Activated CD4-positive, alpha-beta T cell treated with anti-CD3 and anti-CD28 coated beads, Interleukin-2, Interleukin-6, amounts not matched to agents 100 ng/mL and 50 ng/mL, durations not matched to agents 16 hours and 8 hours (primary cell): ENCODE measurements around the gene POLN.

Source experiments
- DNase-seq: peaks from one replicate; pipeline ENCODE4 v3.0.0-alpha.2; 2020

POLN gene

DNA sequence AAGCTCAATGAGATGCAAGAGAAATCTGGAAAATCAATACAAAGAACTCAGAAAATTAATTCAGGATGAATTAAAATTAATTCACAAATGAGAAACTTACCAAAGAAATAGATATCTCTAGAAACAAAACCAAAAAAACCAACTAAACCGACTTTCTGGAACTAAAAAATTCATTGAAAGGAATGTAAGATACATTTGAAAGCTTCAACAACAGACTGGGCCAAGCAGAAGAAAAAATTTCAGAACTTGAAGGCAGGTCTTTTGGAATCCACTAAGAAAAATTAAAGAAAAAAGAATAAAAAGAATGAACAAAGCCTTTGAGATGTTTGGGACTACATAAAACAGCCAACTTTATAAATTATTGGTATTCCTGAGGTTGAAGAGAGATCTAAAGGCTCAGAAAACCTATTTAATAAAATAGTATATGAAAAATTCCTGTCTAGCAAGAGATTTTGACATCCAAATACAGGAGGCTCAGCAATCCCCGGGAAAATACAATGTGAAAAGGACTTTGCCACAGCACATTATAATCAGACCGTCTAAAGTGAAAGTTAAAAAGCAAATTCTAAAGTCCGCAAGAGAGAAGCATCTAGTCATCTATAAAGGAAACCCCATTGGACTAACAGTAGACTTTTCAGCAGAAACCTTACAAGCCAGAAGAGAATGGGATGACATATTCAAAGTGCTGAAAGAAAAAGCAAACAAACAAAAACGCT is 138.6 kb downstream of the POLN start:
- no peak for DNase-seq

- DNase-seq, result no peak
Observed at GRCh38 chr4:2102045-2102883, 139.7 kb downstream of the POLN start.

DNA sequence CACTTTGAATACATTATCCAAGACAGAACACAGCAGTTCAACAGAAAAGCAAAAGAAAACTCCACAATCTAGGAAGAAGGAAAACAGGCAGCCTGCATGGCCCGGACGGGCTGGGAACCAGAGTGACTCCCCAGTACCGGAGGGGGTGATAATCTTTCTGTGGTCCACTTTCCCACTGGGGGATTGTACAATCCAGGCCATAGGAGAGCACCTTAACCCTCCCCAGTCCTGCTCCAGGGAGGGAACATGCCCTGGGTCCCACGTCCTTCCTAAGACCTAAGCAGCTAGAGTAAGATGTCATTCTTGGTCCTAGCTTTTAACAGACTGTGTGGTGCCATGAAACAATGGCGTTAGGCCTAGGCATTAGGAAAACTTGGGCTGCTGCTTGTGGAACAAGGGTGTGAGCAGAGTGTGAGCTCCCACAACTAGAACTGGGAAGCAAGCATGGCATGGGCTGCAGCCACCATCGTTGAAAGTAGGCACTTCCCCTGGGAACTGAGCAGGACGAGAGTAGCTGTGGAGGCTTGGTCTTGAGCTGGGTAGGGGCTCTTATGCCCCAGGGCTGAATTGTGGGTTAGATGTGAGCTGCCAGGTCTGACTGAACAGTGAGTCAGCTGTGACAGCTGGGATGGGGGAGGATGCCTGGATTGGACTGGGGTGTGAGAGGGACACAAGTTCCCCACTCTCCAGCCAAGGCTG is 140.4 kb downstream of the POLN start:
- no peak for DNase-seq

DNA sequence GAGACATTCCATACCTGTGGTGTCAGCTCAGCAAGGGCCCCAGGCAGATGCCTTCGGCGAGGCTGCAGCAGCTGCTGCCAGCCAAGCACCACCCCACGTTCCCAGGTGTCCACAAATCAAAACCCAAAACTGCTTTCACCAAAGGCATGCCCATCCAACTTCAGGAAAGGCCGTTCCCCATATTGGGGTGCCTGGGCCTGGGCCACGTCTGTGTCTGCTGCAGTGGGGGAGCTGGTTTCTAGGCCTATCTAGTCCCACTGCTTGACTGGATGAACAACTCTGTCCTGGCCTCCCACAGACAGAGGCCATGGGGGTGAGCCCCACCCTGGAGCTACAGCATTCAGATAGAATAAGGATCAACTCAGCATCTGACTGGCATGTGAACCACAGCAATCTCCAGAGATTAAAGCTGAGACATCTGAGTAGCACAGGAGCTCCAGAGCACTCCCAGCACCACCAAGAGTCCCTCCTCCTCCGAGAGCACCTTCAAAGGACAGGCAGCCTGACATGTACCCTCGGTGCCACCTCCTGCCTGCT is 145.8 kb downstream of the POLN start:
- no peak for DNase-seq

DNA sequence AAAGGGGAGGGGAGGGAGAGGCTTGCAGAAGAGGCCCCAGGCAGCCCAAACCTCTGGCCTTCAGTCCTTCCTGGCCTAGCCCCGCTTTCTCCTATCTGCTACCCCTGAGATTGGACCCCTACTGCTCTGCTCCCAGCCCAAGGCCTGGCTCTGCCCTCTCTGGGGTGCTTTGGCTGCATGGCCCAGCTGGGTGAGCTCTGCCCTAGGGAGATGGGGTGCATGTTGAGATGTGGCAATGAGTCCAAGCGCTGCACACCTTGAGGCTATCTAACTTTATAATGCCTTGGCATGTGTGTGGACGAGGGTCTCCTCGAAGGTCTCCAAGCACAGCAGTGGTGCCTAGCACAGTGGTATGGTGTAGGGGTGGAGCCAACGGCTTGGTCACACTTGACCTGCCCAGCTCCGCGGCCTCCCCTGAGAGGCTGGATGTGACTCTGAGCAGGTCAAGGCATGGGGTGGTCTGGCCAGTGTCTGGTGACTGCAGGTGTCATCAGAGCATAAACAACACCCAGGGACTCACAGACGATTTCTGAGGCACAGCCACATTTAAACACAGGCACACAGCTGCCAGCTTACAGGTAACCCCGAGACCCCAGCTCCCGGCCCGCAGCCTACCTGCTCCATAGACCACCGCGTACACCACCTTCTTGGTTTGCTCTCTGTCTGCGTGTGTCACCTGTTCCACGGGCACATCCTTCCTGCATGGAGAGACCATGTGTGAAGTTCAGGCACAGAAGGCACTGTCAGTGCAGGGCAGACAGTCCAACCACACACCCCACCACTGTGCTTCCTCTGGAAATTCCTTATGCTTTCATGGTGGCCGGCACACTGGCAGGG is 146.5 kb downstream of the POLN start:
- no peak for DNase-seq

DNA sequence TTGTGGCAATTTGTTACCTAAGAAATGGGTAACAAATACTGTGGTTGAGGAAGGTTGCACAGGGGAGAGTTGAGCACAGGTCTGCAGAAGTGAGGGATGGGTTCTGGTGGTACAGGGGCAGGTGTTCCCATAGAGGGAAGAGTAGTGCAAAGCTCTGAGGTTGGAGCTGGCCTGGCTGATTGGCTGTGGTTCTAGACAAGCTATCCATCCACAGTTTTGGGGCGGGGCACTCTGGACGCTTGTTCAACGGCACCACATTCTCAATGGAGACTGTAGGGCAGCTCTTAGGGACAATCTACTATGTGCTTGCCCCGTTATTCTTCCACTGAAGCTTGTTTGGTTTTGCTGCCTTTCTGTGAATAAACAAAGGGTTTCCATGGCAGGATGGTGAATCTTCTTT is 147.4 kb downstream of the POLN start:
- DNase-seq, result no peak

- no peak for DNase-seq
Observed at GRCh38 chr4:2093265-2093664, 148.7 kb downstream of the POLN start.

GRCh38 chr4:2092669-2093053 is 149.3 kb downstream of the POLN start:
- DNase-seq, result no peak

DNA sequence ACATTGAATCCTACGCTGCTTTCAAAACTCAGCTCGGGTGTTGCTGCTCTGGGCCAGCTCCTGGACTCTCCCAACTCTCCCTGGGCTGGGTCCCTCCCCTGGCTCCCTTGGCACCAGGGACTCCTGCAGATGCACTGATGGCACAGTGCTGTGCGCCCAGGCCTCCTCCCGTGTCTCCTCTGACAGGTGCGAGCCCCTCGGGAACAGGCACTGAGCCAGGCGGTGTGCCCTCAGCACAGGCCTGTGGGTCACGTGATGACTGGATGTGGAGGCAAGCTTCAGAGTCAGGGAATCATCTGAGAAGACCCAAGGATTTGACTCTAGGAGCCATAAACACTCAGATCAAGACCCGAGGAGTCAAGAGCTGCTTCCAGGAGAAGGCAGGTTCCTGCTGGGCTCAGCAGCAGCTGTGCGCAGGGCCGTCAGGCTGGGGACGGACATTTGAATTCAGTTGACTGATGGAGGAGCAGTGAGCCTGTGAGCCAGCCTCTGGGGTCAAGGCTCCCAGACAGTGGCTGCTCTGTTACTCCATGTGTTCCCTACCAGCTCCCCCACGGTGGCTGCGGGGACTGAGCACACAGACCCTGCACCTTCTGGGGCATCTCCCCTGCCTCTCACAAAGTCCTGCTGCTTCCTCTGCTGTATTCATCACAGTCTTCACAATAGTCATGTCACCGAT is 149.8 kb downstream of the POLN start:
- no peak for DNase-seq

GRCh38 chr4:2090642-2091041 is 151.3 kb downstream of the POLN start:
- DNase-seq, result no peak

DNA sequence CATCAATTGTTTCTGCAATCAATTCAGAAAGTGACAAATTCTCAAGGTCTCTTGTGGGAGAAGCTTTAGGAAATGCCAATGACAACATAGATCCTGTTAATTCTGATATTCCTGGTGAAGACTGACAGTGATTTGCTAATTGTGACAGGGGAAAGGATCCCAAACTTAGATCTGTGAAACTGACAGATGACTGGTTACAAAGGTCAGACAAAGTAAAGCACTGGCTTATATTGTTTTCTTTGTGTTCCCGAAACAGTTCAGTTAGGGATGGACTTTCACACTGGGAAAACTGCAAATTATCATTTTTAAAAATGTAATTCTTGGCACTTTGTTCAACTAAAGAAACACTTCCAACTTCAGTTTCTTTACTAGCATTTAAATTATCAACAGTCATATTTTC is 152.7 kb downstream of the POLN start:
- no peak for DNase-seq

- DNase-seq, result no peak
Observed at GRCh38 chr4:2087170-2087569, 154.8 kb downstream of the POLN start.

DNA sequence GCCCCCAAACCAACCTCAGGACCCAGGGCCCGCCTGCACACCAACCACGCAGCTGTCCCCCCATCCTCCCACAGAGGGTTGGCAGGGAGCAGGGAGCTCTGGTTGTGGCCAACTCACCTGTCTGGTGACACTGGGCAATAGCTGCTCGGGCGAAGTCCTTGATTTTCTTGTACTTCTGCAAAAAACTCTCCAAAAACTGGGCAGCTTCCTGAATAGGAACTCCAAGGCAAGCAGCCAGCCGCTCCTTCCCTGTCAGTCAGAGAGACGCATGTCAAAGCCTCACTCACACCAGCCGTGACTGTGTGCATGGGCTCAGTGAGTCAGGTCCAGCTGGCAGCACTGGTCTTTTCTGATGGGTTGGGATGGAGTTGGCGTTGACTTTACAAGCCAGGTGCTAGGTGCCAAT is 156.4 kb downstream of the POLN start:
- DNase-seq, result no peak

GRCh38 chr4:2084316-2084715 is 157.6 kb downstream of the POLN start:
- DNase-seq, result no peak

GRCh38 chr4:2083826-2084160 is 158.1 kb downstream of the POLN start:
- no peak for DNase-seq

DNA sequence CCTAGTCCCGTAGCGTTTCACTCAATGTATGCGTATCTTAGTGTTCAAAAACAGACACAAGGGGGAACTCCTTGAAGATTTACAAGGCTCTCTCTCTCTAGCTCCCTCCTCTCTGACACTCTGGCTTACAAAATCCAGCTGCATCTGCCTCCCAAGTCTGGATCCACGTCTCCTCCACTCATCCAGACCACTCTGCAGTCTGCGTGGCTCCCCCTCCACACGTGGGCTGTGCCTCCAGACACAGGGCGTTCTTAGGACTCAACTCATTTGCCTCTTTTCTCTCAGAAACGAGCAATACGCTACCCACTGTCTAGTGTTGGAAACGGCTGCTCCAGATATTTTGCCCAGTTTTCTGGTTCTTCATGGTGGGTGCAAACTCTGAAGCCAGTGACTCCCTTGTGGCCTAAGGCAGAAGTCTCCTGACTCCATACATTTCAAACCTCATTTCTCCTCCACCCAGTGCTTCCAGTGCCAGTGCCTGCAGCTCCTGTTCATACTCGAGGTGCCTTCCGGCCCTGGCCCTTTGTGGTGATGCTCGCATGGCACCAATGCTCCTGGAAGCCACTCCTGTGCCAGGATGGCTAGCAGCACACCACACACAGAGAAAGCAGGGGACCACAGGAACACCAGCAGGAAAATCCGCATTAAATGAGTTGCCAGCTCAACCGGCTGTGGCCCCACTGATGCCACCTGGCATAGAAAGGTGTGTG is 158.7 kb downstream of the POLN start:
- DNase-seq, result no peak

DNA sequence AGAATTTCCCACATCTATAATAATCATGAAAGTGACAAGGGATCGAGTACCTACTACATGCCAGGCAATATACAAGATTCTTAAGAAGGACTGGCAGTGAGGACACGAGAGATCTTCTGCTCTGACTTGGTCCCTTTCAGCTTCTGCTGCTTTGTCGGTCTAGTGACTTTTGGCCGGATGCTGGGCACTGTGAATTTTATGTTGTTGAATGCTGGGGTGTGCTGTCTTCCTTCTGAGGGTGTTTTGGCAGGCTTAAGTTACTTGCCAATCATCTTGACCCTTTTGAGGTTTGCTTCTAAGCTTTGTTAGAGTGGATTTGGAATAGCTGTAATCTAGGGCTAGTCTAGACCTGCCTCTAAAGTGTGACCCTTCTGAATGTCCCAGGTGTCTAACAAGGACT is 159.3 kb downstream of the POLN start:
- DNase-seq, result no peak

DNA sequence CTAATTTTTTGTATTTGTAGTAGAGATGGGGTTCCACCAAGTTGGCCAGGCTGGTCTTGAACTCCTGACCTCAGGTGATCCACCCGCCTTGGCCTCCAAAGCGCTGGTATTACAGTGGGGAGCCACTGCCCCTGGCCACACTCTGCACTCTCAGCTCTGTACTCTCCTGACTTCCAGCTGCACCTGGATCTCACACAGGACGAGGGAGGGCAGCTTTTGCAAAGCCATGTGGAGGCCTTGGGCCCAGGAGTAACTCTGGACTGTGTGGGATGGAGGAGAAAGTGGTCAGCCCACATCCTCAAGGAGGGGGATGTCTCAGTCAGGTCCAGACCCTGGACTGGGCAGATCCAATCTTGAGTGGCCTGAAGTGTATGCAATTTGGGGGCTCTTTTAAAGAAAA is 159.8 kb downstream of the POLN start:
- no peak for DNase-seq

DNA sequence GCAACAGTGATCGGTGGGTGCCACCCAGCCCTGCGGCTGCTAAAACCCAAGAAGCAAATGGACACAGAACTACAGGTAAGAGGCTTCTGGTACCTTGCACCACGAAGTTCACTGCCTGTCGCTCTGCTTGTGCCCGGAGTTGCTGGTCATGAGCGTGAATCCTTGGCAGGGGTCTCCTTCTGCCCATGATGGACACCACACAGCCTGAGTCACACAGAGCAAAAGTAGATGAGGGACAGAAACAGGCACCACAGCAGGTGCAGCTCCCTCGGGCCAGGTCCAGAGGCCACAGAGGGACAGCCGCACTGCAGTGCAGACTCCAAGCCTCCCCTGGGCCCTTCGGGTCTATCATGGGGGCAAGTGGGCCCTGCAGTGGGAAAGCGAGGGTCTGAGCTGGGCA is 160.4 kb downstream of the POLN start:
- no peak for DNase-seq

DNA sequence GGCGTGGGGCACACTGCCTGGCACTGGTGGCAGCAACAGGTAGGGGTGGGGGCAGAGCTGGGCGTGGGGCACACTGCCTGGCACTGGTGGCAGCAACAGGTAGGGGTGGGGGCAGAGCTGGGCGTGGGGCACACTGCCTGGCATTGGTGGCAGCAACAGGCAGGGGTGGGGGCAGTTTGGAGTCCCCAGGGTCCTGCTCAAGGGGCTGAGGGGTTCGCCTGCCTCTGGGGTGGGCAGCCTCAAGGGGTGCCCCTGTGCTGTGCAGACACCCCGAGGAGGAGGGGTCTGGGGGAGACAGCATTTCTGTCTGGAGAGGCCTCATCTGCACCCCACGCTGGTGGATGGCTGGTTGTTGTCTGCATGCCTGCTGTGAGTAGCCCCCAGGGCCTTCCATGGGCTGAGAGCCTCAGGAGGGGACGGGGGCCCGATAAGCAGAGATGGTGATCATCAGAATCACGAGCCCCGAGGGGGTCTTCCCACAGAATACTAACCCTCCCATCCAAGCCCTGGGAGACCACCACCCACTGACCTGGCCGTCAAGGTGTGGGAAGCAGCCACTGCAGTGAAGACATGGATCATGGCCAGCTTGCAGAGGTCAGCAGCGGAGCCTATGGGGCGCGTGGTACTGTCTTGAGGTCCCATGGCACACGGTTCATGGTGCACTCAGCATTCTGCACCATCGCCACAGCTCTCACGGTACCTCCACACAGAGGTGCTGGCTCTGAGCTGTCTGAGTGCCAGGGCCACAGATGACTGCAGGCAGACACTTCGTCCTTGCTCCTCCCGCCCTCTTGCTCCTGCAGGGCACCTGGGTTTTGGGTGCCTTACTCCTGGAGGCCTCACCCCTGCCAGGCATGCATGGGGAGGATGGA is 161.3 kb downstream of the POLN start:
- DNase-seq, result no peak

- DNase-seq, result no peak
Observed at GRCh38 chr4:2079926-2080325, 162.0 kb downstream of the POLN start.
